Heart left ventricle (tissue), 13 donors: ENCODE results near the gene C6orf15.

Source experiments
- POLR2A ChIP-seq, 2 donors: fragments of 450-650 bp; IDR thresholded peaks; one replicate each; pipeline ENCODE4 v1.6.1; 2017; ENCODE audit warnings: antibody characterized with exemption in 2 of 2, mild to moderate bottlenecking in 2 of 2, moderate library complexity in 2 of 2
- TF ChIP-seq, protein P1 (sequence below), 12 donors: fragments of 200-600 bp; sonication (generic) in 4 of 12; IDR thresholded peaks; one replicate each; pipeline versions ENCODE4 v1.5.0 to v1.8.0; 2018 to 2022; ENCODE audit warnings: antibody characterized with exemption in 12 of 12, mild to moderate bottlenecking in 5 of 12
- donor health status: ischemic (EF 13 %, LVEDD 7.1; RV severe dilation, severe dysfunction).
- donor health status: DM: no; HTN: yes; CAD: no.
- donor health status: DM: no; HTN: no; CAD: no.
- donor health status: ischemic (EF 25% LVEDD 6.9; RV normal size, moderate dysfunction).
- donor health status: ischemic (EF 25% LVEDD 5.7; RV mildly dilated, moderate dysfunction).
- donor health status: ischemic (EF 35%, LVEDD 5.7; RV mildly dilated, moderate dysfunction).
- donor health status: nonischemic (EF 11% LVEDD 7.7; RV severe dilation, severe dysfunction).
- donor health status: DM: yes; HTN: yes; CAD: no.
- donor health status: PGD.
- donor health status: ischemic (EF 29% LVEDD 5.4; RV normal size, mild dysfunction).
- donor health status: nonischemic (EF 23%, LVEDD 6.1; RV moderate dilation, normal function).

DNA sequence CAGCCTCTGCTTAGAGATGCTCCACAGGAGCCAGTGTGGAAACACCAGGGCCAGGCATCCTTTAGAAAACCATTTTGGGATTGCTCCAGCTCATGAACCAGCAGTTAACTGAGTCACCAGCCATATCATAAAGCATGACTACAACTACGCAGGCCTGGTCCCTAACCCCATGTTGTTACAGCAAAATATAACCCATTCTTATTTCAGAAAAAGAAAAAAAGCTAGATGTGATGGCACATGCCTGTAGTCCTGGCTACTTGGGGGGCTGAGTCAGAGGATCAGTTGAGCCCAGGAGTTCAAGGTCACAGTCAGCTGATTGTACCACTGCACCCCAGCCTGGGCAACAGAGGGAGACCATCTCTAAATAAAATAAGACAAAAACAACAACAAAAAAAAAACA is 36.8 kb downstream of the C6orf15 start:
- TF ChIP-seq POLR2A (IDR thresholded peaks at IDR 0.05): no peak
- TF ChIP-seq, protein P1, sequence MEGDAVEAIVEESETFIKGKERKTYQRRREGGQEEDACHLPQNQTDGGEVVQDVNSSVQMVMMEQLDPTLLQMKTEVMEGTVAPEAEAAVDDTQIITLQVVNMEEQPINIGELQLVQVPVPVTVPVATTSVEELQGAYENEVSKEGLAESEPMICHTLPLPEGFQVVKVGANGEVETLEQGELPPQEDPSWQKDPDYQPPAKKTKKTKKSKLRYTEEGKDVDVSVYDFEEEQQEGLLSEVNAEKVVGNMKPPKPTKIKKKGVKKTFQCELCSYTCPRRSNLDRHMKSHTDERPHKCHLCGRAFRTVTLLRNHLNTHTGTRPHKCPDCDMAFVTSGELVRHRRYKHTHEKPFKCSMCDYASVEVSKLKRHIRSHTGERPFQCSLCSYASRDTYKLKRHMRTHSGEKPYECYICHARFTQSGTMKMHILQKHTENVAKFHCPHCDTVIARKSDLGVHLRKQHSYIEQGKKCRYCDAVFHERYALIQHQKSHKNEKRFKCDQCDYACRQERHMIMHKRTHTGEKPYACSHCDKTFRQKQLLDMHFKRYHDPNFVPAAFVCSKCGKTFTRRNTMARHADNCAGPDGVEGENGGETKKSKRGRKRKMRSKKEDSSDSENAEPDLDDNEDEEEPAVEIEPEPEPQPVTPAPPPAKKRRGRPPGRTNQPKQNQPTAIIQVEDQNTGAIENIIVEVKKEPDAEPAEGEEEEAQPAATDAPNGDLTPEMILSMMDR (IDR thresholded peaks at IDR 0.05): no peak
